HepG2 (cell line): ENCODE measurements around the gene JMY. TPM values are rescaled to one million over a fixed set of nuclear protein-coding genes. Genes with fewer than 3 reads are reported as not detected.

Experiments used
- ATAC-seq: fragments of 200-7000 bp; cut with Tn5 transposase; 3 replicates; pipeline ENCODE4 v1.9.1; 2020; ENCODE audit warnings: mild to moderate bottlenecking, moderate library complexity
- BruUV-seq: library from RNA; stranded (reverse); fragments of 400-500 nt; replicated peaks from 2 replicates; lab custom pipeline; 2021; lab: Mats Ljungman, UMichigan
- CTCF ChIA-PET: fragments of 300-600 bp; formaldehyde crosslinking; extraction: SDS; loops from one replicate; lab custom pipeline; 2021; ENCODE audit warnings: low total read pairs, inconsistent platforms, low intra/inter-chr PET ratio; lab: Yijun Ruan, JAX
- POLR2A ChIA-PET: fragments of 350-600 bp; sonication (Branson Sonifier 250); formaldehyde crosslinking; loops from one replicate; lab custom pipeline; 2020; ENCODE audit warnings: antibody characterized with exemption, inconsistent platforms; lab: Yijun Ruan, JAX
- DNase-seq: peaks from one replicate; pipeline ENCODE4 v3.0.0-alpha.2; 2015; ENCODE audit warnings: low spot score
- FAIRE-seq: peaks from 3 replicates; lab custom pipeline; 2011; peaks lifted over from hg19 to GRCh38; lab: Jason Lieb, UNC
- H2AFZ ChIP-seq: one replicate; pipeline ENCODE4 v1.6.1; 2011; ENCODE audit warnings: low read length, inconsistent platforms
- H3K27ac ChIP-seq: fragments of 300-600 bp; 3 replicates; pipeline ENCODE4 v1.8.0; 2011; ENCODE audit warnings: mixed run types, mild to moderate bottlenecking, mixed read lengths, low read length, inconsistent platforms; ENCODE audit not compliant: insufficient read depth; ENCODE audit errors: extremely low read length
- H3K27me3 ChIP-seq, 2 experiments: fragments of 200-600 bp in 1 of 2; 2 replicates in 1 of 2; 3 replicates in 1 of 2; pipeline versions ENCODE4 v1.6.0 to v1.8.0; 2011; ENCODE audit warnings: low read length in 2 of 2, mild to moderate bottlenecking in 2 of 2, moderate library complexity in 2 of 2, inconsistent platforms in 1 of 2; ENCODE audit not compliant: insufficient read depth in 2 of 2, control insufficient read depth in 1 of 2
- H3K36me3 ChIP-seq, 2 experiments: fragments of 200-600 bp in 1 of 2; replicated peaks in 1 of 2; 2 replicates in 1 of 2; 3 replicates in 1 of 2; pipeline versions ENCODE4 v1.5.1 to v1.8.0; 2011; ENCODE audit warnings: low read length in 2 of 2, inconsistent platforms in 1 of 2; ENCODE audit not compliant: insufficient read depth in 2 of 2, control insufficient read depth in 1 of 2
- H3K4me1 ChIP-seq: 2 replicates; pipeline ENCODE4 v1.5.1; 2012; ENCODE audit warnings: low read length, inconsistent platforms; ENCODE audit not compliant: insufficient read depth
- H3K4me2 ChIP-seq: 2 replicates; pipeline ENCODE4 v1.6.0; 2011; ENCODE audit warnings: low read depth, low read length, inconsistent platforms
- H3K4me3 ChIP-seq, 3 experiments: fragments of 200-600 bp in 1 of 3; sonication (generic), shearing (Covaris generic) in 1 of 3; replicated peaks in 1 of 3; 2 replicates each; pipeline ENCODE4 v1.5.1; 2011 to 2016; ENCODE audit warnings: low read length in 3 of 3, inconsistent platforms in 2 of 3, low read depth in 2 of 3, mild to moderate bottlenecking in 2 of 3, control low read depth in 1 of 3, mixed read lengths in 1 of 3; ENCODE audit not compliant: insufficient read depth in 1 of 3
- H3K79me2 ChIP-seq: one replicate; pipeline ENCODE4 v1.6.1; 2011; ENCODE audit warnings: low read length, inconsistent platforms; ENCODE audit not compliant: insufficient read depth
- H3K9ac ChIP-seq: 2 replicates; pipeline ENCODE4 v1.6.0; 2011; ENCODE audit warnings: mild to moderate bottlenecking, low read depth, low read length, inconsistent platforms; ENCODE audit not compliant: insufficient read depth
- H3K9me3 ChIP-seq: 2 replicates; pipeline ENCODE4 v1.5.1; 2012; ENCODE audit warnings: mild to moderate bottlenecking, low read length
- H4K20me1 ChIP-seq: 2 replicates; pipeline ENCODE4 v1.6.0; 2011; ENCODE audit warnings: inconsistent platforms, mild to moderate bottlenecking, low read length, moderate library complexity; ENCODE audit not compliant: insufficient read depth
- CEBPB ChIP-seq: IDR thresholded peaks from 2 replicates; pipeline ENCODE4 v1.6.1; 2011; ENCODE audit warnings: low read depth, low read length, improper control_type of control experiment, borderline replicate concordance
- FOSL2 ChIP-seq: sonication (generic); formaldehyde crosslinking; IDR thresholded peaks from 2 replicates; pipeline ENCODE4 v1.4.0; 2020; ENCODE audit warnings: missing genetic modification reagents
- HDAC1 ChIP-seq: sonication (generic); formaldehyde crosslinking; IDR thresholded peaks from 2 replicates; pipeline ENCODE4 v1.5.1; 2020; ENCODE audit warnings: mild to moderate bottlenecking, missing genetic modification reagents
- HIVEP1 ChIP-seq: sonication (generic); formaldehyde crosslinking; IDR thresholded peaks from 2 replicates; pipeline ENCODE4 v1.4.0; 2020; ENCODE audit warnings: mild to moderate bottlenecking, missing genetic modification reagents
- MATR3 ChIP-seq: sonication (generic); formaldehyde crosslinking; IDR thresholded peaks from 2 replicates; pipeline ENCODE4 v1.4.0; 2020; ENCODE audit warnings: missing genetic modification reagents
- PRDM4 ChIP-seq: sonication (generic); formaldehyde crosslinking; IDR thresholded peaks from 2 replicates; pipeline ENCODE4 v1.9.0; 2021; ENCODE audit warnings: missing genetic modification reagents, borderline replicate concordance
- RFX5 ChIP-seq: IDR thresholded peaks from 2 replicates; pipeline ENCODE4 v1.6.1; 2011; ENCODE audit warnings: low read depth, low read length, improper control_type of control experiment
- ZBTB7B ChIP-seq: sonication (generic); formaldehyde crosslinking; IDR thresholded peaks from 2 replicates; pipeline ENCODE4 v1.4.0; 2020; ENCODE audit warnings: missing genetic modification reagents
- ZNF253 ChIP-seq: sonication (generic); formaldehyde crosslinking; IDR thresholded peaks from 2 replicates; pipeline ENCODE4 v1.8.0; 2022; ENCODE audit warnings: mild to moderate bottlenecking, missing genetic modification reagents, borderline replicate concordance
- ZNF33B ChIP-seq: sonication (generic); formaldehyde crosslinking; IDR thresholded peaks from 2 replicates; pipeline ENCODE4 v1.5.1; 2020; ENCODE audit warnings: mild to moderate bottlenecking, missing genetic modification reagents
- ZNF747 ChIP-seq: sonication (generic); formaldehyde crosslinking; IDR thresholded peaks from 2 replicates; pipeline ENCODE4 v1.8.1; 2023; ENCODE audit warnings: missing genetic modification reagents, mild to moderate bottlenecking, borderline replicate concordance
- ZSCAN21 ChIP-seq: sonication (generic); formaldehyde crosslinking; IDR thresholded peaks from 2 replicates; pipeline ENCODE4 v1.8.0; 2022; ENCODE audit warnings: mild to moderate bottlenecking, missing genetic modification reagents, moderate library complexity, borderline replicate concordance
- WGBS: methylation state at CpG from one replicate; pipeline ENCODE4 v1.1.6; 2017; ENCODE audit warnings: low lambda C conversion rate; 5-methylcytosine and 5-hydroxymethylcytosine counted together
- in situ Hi-C: cut with HindIII; loops from 2 replicates; pipeline ENCODE4 v1.10.0; 2017; ENCODE audit warnings: low pct_unique_long_range_greater_than_20kb; ENCODE audit not compliant: extremely low pct_ligation_motif_present
- intact Hi-C: fragments of 100-400 bp; cut with micrococcal nuclease; formaldehyde crosslinking; loops from one replicate; pipeline ENCODE4 v1.10.0; 2022; ENCODE audit not compliant: unreplicated experiment
- polyA plus RNA-seq, 8 experiments: library from polyadenylated mRNA; depleted of rRNA in 3 of 8; stranded (reverse) in 7 of 8; unstranded in 1 of 8; fragments of >200 nt; fragmentation: Illumina TruSeq in 4 of 8; extraction: Trizol in 4 of 8; gene quantifications; 2 replicates each; pipeline versions ENCODE4 v1.2.1 to v1.2.3, GENCODE V29; 2011 to 2016; ENCODE audit warnings: low read depth in 4 of 8, missing spikeins in 1 of 8, mixed read lengths in 1 of 8; ENCODE audit not compliant: insufficient read depth in 1 of 8
- total RNA-seq, 5 experiments: library from RNA; depleted of rRNA; stranded (reverse); fragments of >200 nt; fragmentation: Illumina TruSeq; extraction: Trizol; gene quantifications; 2 replicates each; pipeline ENCODE4 v1.2.3, GENCODE V29; 2016; ENCODE audit warnings: low read depth in 1 of 5
- TF ChIP-seq, protein P1 (sequence below): sonication (generic); formaldehyde crosslinking; IDR thresholded peaks from 2 replicates; pipeline ENCODE4 v1.8.1; 2023; ENCODE audit warnings: mild to moderate bottlenecking, missing genetic modification reagents
- TF ChIP-seq, protein P2 (sequence below): sonication (generic); formaldehyde crosslinking; IDR thresholded peaks from 2 replicates; pipeline ENCODE4 v1.5.0; 2020; ENCODE audit warnings: missing genetic modification reagents
- TF ChIP-seq, protein P3 (sequence below): sonication (generic); formaldehyde crosslinking; IDR thresholded peaks from 2 replicates; pipeline ENCODE4 v1.4.0; 2020; ENCODE audit warnings: missing genetic modification reagents
- TF ChIP-seq, protein P4 (sequence below): IDR thresholded peaks from 2 replicates; pipeline ENCODE4 v1.6.1; 2016

JMY gene
- total and polyA plus RNA-seq, 2 of the 13 experiments (the other 11 are each of a cell fraction or from before 2014, with no cell fraction given): 4.0 to 4.2 TPM

DNA sequence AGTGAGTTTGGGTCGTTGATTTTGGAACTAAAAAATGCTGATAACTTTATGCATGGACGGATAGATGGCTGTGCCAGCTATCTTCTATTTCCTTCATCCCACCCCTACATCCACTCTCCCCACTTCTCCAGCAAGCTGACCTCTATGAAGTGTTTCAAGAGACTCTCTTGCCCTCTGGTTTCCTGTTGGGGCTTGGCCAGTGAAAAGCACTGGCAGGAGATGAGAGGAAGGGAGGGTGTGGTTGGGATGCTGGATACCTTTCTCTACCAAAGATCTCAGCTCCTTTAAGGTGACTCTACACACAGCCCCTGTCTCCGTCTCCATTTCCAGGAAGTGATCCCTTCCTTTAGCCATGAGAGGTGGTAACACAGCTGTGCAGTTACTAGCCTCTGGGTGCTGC is 30.0 kb upstream of the JMY start (continued):
- TF ChIP-seq, protein P1, sequence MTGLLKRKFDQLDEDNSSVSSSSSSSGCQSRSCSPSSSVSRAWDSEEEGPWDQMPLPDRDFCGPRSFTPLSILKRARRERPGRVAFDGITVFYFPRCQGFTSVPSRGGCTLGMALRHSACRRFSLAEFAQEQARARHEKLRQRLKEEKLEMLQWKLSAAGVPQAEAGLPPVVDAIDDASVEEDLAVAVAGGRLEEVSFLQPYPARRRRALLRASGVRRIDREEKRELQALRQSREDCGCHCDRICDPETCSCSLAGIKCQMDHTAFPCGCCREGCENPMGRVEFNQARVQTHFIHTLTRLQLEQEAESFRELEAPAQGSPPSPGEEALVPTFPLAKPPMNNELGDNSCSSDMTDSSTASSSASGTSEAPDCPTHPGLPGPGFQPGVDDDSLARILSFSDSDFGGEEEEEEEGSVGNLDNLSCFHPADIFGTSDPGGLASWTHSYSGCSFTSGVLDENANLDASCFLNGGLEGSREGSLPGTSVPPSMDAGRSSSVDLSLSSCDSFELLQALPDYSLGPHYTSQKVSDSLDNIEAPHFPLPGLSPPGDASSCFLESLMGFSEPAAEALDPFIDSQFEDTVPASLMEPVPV (CRISPR knock-in tag): no peak

- ChIA-PET POLR2A (no interaction called here), CTCF (no interaction called here)
- Histone ChIP-seq H3K36me3 (no peaks in the 10 kb centered on the region), H2AFZ (no peak overlapping the region), H3K9ac (no peak overlapping the region), H4K20me1 (no peaks in the 10 kb centered on the region), H3K4me3 (no peak overlapping the region), H3K4me1 (no peaks in the 10 kb centered on the region), H3K9me3 (no peaks in the 10 kb centered on the region), H3K79me2 (no peaks in the 10 kb centered on the region), H3K27me3 (no peaks in the 10 kb centered on the region), H3K27ac (no peak overlapping the region), H3K4me2 (no peak overlapping the region)
- in situ Hi-C loops (no loop called here), intact Hi-C loops (no loop called here)
- FAIRE-seq (no peak), DNase-seq (no peak), ATAC-seq (no peak)
- TF ChIP-seq, protein P2, sequence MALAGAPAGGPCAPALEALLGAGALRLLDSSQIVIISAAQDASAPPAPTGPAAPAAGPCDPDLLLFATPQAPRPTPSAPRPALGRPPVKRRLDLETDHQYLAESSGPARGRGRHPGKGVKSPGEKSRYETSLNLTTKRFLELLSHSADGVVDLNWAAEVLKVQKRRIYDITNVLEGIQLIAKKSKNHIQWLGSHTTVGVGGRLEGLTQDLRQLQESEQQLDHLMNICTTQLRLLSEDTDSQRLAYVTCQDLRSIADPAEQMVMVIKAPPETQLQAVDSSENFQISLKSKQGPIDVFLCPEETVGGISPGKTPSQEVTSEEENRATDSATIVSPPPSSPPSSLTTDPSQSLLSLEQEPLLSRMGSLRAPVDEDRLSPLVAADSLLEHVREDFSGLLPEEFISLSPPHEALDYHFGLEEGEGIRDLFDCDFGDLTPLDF (CRISPR knock-in tag): no peak
- TF ChIP-seq, protein P3, sequence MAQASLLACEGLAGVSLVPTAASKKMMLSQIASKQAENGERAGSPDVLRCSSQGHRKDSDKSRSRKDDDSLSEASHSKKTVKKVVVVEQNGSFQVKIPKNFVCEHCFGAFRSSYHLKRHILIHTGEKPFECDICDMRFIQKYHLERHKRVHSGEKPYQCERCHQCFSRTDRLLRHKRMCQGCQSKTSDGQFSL: no peak
- no peak for TF ChIP-seq HDAC1 (CRISPR knock-in tag)
- no peak for TF ChIP-seq ZNF33B (CRISPR knock-in tag)
- TF ChIP-seq RFX5: no peak
- no peak for TF ChIP-seq CEBPB
- no peak for TF ChIP-seq PRDM4 (CRISPR knock-in tag)
- no peak for TF ChIP-seq HIVEP1 (CRISPR knock-in tag)
- no peak for TF ChIP-seq MATR3 (CRISPR knock-in tag)
- no peak for TF ChIP-seq ZNF747 (CRISPR knock-in tag)
- no peak for TF ChIP-seq ZSCAN21 (CRISPR knock-in tag)
- TF ChIP-seq, protein P4, sequence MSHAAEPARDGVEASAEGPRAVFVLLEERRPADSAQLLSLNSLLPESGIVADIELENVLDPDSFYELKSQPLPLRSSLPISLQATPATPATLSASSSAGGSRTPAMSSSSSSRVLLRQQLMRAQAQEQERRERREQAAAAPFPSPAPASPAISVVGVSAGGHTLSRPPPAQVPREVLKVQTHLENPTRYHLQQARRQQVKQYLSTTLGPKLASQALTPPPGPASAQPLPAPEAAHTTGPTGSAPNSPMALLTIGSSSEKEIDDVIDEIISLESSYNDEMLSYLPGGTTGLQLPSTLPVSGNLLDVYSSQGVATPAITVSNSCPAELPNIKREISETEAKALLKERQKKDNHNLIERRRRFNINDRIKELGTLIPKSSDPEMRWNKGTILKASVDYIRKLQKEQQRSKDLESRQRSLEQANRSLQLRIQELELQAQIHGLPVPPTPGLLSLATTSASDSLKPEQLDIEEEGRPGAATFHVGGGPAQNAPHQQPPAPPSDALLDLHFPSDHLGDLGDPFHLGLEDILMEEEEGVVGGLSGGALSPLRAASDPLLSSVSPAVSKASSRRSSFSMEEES (CRISPR knock-in tag): no peak
- TF ChIP-seq FOSL2 (CRISPR knock-in tag): no peak
- no peak for TF ChIP-seq ZBTB7B (CRISPR knock-in tag)
- no peak for TF ChIP-seq ZNF253 (CRISPR knock-in tag)
- no TSS peak for BruUV-seq
- 94% methylated on average over 3 of the region's 3 CpGs for WGBS
Measured at GRCh38 chr5:79206541-79206940, 29.4 kb upstream of the JMY start.
